Heart left ventricle (tissue), 13 donors: ENCODE results near the gene NUMB.

Source experiments
- CTCF ChIP-seq, 12 donors: fragments of 200-600 bp; sonication (generic) in 4 of 12; IDR thresholded peaks; one replicate each; pipeline versions ENCODE4 v1.5.0 to v1.8.0; 2018 to 2022; ENCODE audit warnings: antibody characterized with exemption in 12 of 12, mild to moderate bottlenecking in 5 of 12
- POLR2A ChIP-seq, 2 donors: fragments of 450-650 bp; IDR thresholded peaks; one replicate each; pipeline ENCODE4 v1.6.1; 2017; ENCODE audit warnings: antibody characterized with exemption in 2 of 2, mild to moderate bottlenecking in 2 of 2, moderate library complexity in 2 of 2
- donor health status: ischemic (EF 13 %, LVEDD 7.1; RV severe dilation, severe dysfunction).
- donor health status: DM: no; HTN: yes; CAD: no.
- donor health status: DM: no; HTN: no; CAD: no.
- donor health status: ischemic (EF 25% LVEDD 6.9; RV normal size, moderate dysfunction).
- donor health status: ischemic (EF 25% LVEDD 5.7; RV mildly dilated, moderate dysfunction).
- donor health status: ischemic (EF 35%, LVEDD 5.7; RV mildly dilated, moderate dysfunction).
- donor health status: nonischemic (EF 11% LVEDD 7.7; RV severe dilation, severe dysfunction).
- donor health status: DM: yes; HTN: yes; CAD: no.
- donor health status: PGD.
- donor health status: ischemic (EF 29% LVEDD 5.4; RV normal size, mild dysfunction).
- donor health status: nonischemic (EF 23%, LVEDD 6.1; RV moderate dilation, normal function).

DNA sequence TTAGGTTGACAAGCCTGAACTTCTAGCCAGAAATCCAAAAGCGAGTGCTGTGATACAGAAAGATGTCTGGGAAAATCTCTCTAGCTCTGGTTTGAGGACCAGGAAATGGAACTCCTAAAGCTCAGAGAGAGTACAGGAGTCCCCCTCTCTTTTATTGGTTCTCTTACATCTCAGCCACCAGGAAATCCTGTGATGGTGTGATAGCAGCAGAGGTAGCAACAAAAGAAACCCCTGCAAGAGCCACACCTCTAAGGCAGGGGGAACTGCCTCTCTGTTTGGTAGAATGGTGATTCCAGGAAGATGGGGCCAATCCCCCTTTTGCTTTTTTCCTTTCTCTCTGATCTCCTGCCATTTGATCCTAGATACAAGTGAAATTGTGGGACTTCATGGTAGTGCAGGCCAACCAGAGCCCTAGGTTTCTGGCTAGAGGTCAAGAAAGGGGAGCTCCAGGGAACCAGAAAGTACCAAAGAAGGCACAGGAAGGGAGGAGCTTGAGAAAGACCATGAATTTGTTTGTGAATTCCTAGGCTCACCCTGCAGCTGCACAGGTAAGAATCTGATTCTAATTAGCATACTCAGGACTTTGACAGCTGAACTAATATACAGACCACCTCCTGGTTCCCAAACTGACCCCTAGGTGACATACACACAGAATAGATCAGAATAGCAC lies 132.6 kb downstream of the NUMB start:
- TF ChIP-seq CTCF (IDR thresholded peaks at IDR 0.05) (no peak), POLR2A (IDR thresholded peaks at IDR 0.05) (no peak)
